Erythroblast (primary cell): ENCODE measurements around the gene ADI1.

Source experiments
- GATA1 ChIP-seq: IDR thresholded peaks from 2 replicates; pipeline ENCODE4 v1.6.1; 2011; ENCODE audit warnings: low read depth, mild to moderate bottlenecking, control low read depth, low read length, moderate library complexity
- POLR2A ChIP-seq: IDR thresholded peaks from 2 replicates; pipeline ENCODE4 v1.6.1; 2011; ENCODE audit warnings: mild to moderate bottlenecking, low read length

DNA sequence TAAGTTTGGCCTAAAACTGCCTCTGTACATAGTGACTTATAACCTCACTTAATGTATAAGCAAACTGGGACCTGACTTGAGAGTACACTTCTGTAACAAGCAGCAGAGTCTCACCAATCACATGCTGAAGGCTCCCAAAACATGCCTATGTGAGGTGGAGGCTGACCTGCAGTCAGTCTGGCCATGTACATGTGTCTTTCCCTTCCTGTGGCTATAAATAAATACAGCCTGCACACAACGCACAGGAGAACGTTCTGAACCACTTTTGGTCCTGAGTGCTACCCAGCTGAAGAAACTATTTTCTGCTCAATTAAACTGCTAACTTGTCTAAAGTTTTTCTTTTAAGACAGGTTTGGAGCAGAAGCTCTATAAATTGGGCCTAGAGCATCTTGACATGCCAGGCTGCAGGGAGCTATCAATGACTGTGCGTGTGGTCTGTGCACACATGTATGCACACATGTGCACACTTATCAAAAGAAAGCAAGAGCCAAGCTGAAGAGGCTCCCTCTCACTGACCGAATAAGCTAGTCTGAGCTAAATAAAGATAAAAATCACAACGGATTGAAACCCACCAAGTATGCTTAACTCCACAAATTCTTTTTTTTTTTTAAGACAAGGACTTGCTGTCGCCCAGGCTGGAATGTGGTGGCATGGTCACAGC lies 23.8 kb upstream of the ADI1 start:
- TF ChIP-seq POLR2A (no peak), GATA1 (no peak)
